B cell (primary cell): ENCODE results near the gene PPP1R14B.

ENCODE experiments used
- CTCF ChIP-seq: fragments of 200-600 bp; IDR thresholded peaks from one replicate; pipeline ENCODE4 v1.8.0; 2022; ENCODE audit warnings: antibody characterized with exemption, mild to moderate bottlenecking
- EZH2 ChIP-seq: IDR thresholded peaks from 2 replicates; pipeline ENCODE4 v1.6.1; 2012; ENCODE audit warnings: borderline replicate concordance, low read depth, mild to moderate bottlenecking, moderate library complexity, low read length; ENCODE audit not compliant: insufficient read depth, poor library complexity, severe bottlenecking

- TF ChIP-seq CTCF (no peak), EZH2 (no peak)
These were observed 41.1 kb upstream of the PPP1R14B start for GRCh38 chr11:64287676-64288352.
